Measurements from ENCODE around the gene SH2B3. TPM values are rescaled to one million over a fixed set of nuclear protein-coding genes. Genes with fewer than 3 reads are reported as not detected.
"Not testable (repeated sequence)": the region's sequence is repeated elsewhere in the genome, so short reads cannot be mapped to it uniquely, and the experiment has no call there.

The SH2B3 gene
- total and polyA plus RNA-seq, 2 donors (not counting 1 experiment from before 2014, with no cell fraction given): 21.9 to 69.4 TPM

DNA sequence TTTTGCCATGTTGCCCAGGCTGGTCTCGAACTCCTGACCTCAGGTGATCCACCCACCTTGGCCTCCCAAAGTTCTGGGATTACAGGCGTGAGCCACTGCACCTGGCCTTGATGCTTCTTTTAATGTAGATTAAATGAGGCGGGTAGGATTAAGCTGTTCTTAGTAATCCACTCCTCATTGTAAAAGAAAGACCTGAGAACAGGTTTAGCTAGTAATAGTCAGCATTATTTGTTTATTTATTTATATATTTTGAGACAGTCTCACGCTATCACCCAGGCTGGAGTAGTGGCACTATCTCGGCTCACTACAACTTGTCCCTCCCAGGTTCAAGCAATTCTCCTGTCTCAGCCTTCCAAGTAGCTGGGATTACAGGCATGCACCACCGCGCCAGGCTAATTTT lies 9.5 kb upstream of the SH2B3 start:
- H3K4me3 ChIP-seq (ENCODE audit: control extremely low read depth in 1 of 5, extremely low read depth in 1 of 5, insufficient read depth in 1 of 5, low read depth in 2 of 5, low read length in 4 of 5); H3K27ac ChIP-seq (ENCODE audit: low read length in 2 of 2); ATAC-seq (ENCODE audit: low read depth); H3K9ac ChIP-seq (ENCODE audit: low read length); H3K4me3 Mint-ChIP-seq; H3K27me3 ChIP-seq (replicated peaks in 1 of 4; ENCODE audit: control extremely low read depth in 1 of 4, control insufficient read depth in 3 of 4, insufficient read depth in 4 of 4, low read length in 3 of 4); H3K9me3 ChIP-seq (ENCODE audit: control extremely low read depth in 1 of 3, control insufficient read depth in 2 of 3, insufficient read depth in 1 of 3, low read length in 2 of 3); H3K27ac Mint-ChIP-seq; H4K20me1 ChIP-seq (ENCODE audit: control insufficient read depth, insufficient read depth, low read length, poor library complexity, severe bottlenecking); H3K79me2 ChIP-seq (ENCODE audit: control insufficient read depth, insufficient read depth, low read length); H3K9me3 Mint-ChIP-seq (ENCODE audit: insufficient read depth); H3K27me3 Mint-ChIP-seq; DNase-seq; H3K4me2 ChIP-seq (replicated peaks; ENCODE audit: low read depth, low read length, poor library complexity, severe bottlenecking); H2AFZ ChIP-seq (ENCODE audit: insufficient read depth, low read depth, low read length, poor library complexity, severe bottlenecking); intact Hi-C loops (cut with micrococcal nuclease); H3K36me3 ChIP-seq (replicated peaks in 1 of 2; ENCODE audit: control extremely low read depth in 1 of 2, control insufficient read depth in 1 of 2, extremely low read depth in 1 of 2, insufficient read depth in 2 of 2, low read length in 1 of 2): not testable (repeated sequence)
- ChIA-PET CTCF (interaction anchor here (0.6 to 22.7 kb wide), 40 partner anchors 8 to 998 kb away, joined by 3 to 1472 read pairs (median 6); partner anchors contain the start of genes ACAD10, BRAP, PHETA1 and SH2B3), POLR2A (interaction anchor here (1.0 to 1.9 kb wide), 3 partner anchors 27 to 132 kb away, joined by 3 to 7 read pairs (median 3); no protein-coding TSS in a partner anchor)
- H3K4me1 ChIP-seq (ENCODE audit: control insufficient read depth in 2 of 2, insufficient read depth in 2 of 2, low read length in 2 of 2): peaks cover 6 to 24% of the 10 kb centered on the region in 2 donors
- H3K4me1 Mint-ChIP-seq: peaks cover 28% of the 10 kb centered on the region
- 100% methylated on average over 1 of the region's 7 CpGs for WGBS (ENCODE audit: insufficient coverage)

DNA sequence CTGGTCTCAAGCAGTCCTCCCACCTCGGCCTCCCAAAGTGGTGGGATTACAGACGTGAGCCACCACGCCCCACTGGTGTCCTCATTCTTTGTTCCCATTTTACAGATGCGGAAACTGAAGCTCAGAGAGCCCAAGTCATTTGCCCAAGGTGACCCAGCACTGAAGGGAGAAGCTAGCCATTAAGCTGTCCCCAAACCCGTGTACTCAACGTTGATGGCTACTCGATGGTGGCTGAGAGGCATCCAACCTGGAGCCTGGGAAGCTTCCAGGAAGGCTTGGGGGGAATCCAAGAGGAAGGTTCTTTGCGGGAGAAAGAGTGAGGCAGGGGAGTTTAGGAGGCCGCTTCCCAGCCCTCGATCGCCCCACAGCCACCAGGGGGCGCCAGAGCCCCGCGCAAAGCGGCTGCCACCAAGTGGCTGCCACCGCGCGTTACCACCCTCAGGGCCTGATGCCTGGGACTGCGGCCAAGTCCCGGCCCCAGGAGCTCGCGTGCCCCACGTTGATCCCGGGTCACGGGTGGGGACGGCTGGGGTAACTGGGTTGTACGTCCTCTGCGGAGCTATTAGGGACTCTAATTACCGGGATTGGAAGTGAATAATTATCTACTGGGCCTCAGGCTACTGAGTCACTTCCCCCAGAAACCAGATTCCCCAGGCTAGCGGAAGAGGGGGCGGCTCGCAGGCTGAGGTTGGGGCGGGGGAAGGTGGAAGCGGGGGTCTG lies 8.8 kb upstream of the SH2B3 start:
- no peaks in the 10 kb centered on the region for H3K27me3 Mint-ChIP-seq
- H3K79me2 ChIP-seq (ENCODE audit: control insufficient read depth, insufficient read depth, low read length): no peaks in the 10 kb centered on the region
- peak overlapping the region; percentile 61 for H3K9ac ChIP-seq (ENCODE audit: low read length)
- H3K36me3 ChIP-seq (replicated peaks in 1 of 2; ENCODE audit: control extremely low read depth in 1 of 2, control insufficient read depth in 1 of 2, extremely low read depth in 1 of 2, insufficient read depth in 2 of 2, low read length in 1 of 2): no peaks in the 10 kb centered on the region
- peaks cover 28% of the 10 kb centered on the region for H3K4me1 Mint-ChIP-seq
- peak; percentile 91 for ATAC-seq (ENCODE audit: low read depth)
- H3K9me3 ChIP-seq (ENCODE audit: control extremely low read depth in 1 of 3, control insufficient read depth in 2 of 3, insufficient read depth in 1 of 3, low read length in 2 of 3): no peaks in the 10 kb centered on the region
- H4K20me1 ChIP-seq (ENCODE audit: control insufficient read depth, insufficient read depth, low read length, poor library complexity, severe bottlenecking): no peaks in the 10 kb centered on the region
- peak overlapping the region; percentile 79 for H2AFZ ChIP-seq (ENCODE audit: insufficient read depth, low read depth, low read length, poor library complexity, severe bottlenecking)
- H3K4me2 ChIP-seq (replicated peaks; ENCODE audit: low read depth, low read length, poor library complexity, severe bottlenecking): peak overlapping the region; percentile 86
- POLR2A ChIA-PET: interaction anchor here (0.7 to 1.9 kb wide), 6 partner anchors 28 to 131 kb away, joined by 3 to 9 read pairs (median 4); no protein-coding TSS in a partner anchor
- peaks cover 6 to 24% of the 10 kb centered on the region in 2 donors for H3K4me1 ChIP-seq (ENCODE audit: control insufficient read depth in 2 of 2, insufficient read depth in 2 of 2, low read length in 2 of 2)
- DNase-seq: peak; percentile 91
- intact Hi-C loops (cut with micrococcal nuclease): loop anchor here (1.0 kb wide), 3 partner anchors 54 to 85 kb away; no protein-coding TSS in a partner anchor
- no peak overlapping the region for H3K27ac ChIP-seq (ENCODE audit: low read length in 2 of 2)
- H3K4me3 ChIP-seq (ENCODE audit: control extremely low read depth in 1 of 5, extremely low read depth in 1 of 5, insufficient read depth in 1 of 5, low read depth in 2 of 5, low read length in 4 of 5): peak overlapping the region in 4 of 5 experiments; percentile 22 to 56 (median 44)
- no peaks in the 10 kb centered on the region for H3K27me3 ChIP-seq (replicated peaks in 1 of 4; ENCODE audit: control extremely low read depth in 1 of 4, control insufficient read depth in 3 of 4, insufficient read depth in 4 of 4, low read length in 3 of 4)
- peak overlapping the region; percentile 63 for H3K27ac Mint-ChIP-seq
- TF ChIP-seq EZH2 (IDR thresholded peaks at IDR 0.05; ENCODE audit: borderline replicate concordance, insufficient read depth, low read depth, low read length, poor library complexity, severe bottlenecking): no peak
- TF ChIP-seq, protein P1, sequence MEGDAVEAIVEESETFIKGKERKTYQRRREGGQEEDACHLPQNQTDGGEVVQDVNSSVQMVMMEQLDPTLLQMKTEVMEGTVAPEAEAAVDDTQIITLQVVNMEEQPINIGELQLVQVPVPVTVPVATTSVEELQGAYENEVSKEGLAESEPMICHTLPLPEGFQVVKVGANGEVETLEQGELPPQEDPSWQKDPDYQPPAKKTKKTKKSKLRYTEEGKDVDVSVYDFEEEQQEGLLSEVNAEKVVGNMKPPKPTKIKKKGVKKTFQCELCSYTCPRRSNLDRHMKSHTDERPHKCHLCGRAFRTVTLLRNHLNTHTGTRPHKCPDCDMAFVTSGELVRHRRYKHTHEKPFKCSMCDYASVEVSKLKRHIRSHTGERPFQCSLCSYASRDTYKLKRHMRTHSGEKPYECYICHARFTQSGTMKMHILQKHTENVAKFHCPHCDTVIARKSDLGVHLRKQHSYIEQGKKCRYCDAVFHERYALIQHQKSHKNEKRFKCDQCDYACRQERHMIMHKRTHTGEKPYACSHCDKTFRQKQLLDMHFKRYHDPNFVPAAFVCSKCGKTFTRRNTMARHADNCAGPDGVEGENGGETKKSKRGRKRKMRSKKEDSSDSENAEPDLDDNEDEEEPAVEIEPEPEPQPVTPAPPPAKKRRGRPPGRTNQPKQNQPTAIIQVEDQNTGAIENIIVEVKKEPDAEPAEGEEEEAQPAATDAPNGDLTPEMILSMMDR (IDR thresholded peaks at IDR 0.05): peak; percentile 99
- CTCF ChIA-PET: interaction anchor here (0.6 to 22.7 kb wide), 52 partner anchors 8 to 998 kb away, joined by 3 to 1472 read pairs (median 4); partner anchors contain the start of genes ACAD10, BRAP, PHETA1 and SH2B3
- H3K4me3 Mint-ChIP-seq: peak overlapping the region; percentile 86
- no peaks in the 10 kb centered on the region for H3K9me3 Mint-ChIP-seq (ENCODE audit: insufficient read depth)
- 7% methylated on average over 27 of the region's 34 CpGs for WGBS (ENCODE audit: insufficient coverage)
